ENCODE data around the gene FAM53A. TPM values are rescaled to one million over a fixed set of nuclear protein-coding genes. Genes with fewer than 3 reads are reported as not detected.
"Not testable (repeated sequence)": the region's sequence is repeated elsewhere in the genome, so short reads cannot be mapped to it uniquely, and the experiment has no call there.

The FAM53A gene
- total RNA-seq, 3 donors from 2014 or later: 0.65 to 1.8 (median 1.4) TPM

DNA sequence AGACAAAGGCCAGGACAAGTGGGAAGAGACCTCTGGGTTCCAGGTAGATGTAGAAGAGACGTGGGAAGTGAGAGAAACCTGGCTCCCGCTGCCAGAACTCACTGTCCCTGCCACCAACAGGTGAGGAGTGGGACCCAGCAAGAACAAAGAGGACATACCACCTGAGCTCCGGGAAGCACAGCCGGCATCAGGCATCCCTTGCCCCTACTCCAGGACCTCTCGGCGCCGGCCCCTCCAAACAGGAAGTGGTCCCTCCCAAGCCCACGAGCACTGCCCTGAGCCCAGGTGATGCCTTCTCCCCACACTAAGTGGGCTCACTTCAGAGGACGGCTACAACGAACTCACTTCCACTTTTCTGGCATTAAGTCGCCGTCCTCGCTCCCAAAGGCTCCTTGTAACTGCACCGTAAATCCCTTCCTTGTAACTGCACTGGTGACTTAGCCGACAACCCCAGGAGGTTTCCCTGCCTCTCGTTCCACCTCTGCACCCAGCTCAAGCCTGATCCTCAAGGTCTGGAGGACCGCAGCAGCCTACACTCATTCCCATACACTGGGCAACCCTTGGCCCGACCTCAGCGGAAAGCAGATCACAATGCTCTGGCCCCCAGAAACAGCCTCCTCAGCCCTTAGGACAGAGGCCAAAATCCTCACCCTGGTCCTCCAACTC is 8.8 kb downstream of the FAM53A start:
- H3K36me3 ChIP-seq (ENCODE audit: low read depth): no peaks in the 10 kb centered on the region
- H3K4me3 ChIP-seq: no peak overlapping the region
- no peak for ATAC-seq

DNA sequence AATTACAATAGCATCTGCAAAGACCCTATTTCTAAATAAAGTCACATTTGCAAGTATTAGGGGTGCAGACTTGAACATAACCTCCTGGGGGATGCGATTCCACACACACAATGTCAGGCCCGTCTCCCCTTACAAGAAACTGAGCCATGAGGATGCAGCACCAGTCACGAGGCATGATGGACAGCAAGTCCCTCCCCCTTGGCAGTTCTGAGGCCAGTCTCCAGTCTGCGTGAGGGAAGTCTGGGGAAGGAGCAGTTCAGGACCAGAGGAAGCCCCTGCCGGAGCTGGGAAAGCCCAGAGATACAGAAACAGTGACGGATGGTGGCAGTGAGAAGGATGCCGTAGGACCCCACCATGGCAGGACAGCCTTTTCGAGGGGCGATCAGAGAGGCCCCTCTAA is 9.4 kb downstream of the FAM53A start:
- Histone ChIP-seq H3K36me3 (ENCODE audit: low read depth) (no peaks in the 10 kb centered on the region), H3K9me3 (no peaks in the 10 kb centered on the region), H3K4me3 (no peak overlapping the region), H3K4me1 (ENCODE audit: low read depth) (no peaks in the 10 kb centered on the region)
- no peak for DNase-seq
- intact Hi-C loops (cut with DNase I, micrococcal nuclease): no loop called here
- no peak for ATAC-seq
- TF ChIP-seq, protein P1, sequence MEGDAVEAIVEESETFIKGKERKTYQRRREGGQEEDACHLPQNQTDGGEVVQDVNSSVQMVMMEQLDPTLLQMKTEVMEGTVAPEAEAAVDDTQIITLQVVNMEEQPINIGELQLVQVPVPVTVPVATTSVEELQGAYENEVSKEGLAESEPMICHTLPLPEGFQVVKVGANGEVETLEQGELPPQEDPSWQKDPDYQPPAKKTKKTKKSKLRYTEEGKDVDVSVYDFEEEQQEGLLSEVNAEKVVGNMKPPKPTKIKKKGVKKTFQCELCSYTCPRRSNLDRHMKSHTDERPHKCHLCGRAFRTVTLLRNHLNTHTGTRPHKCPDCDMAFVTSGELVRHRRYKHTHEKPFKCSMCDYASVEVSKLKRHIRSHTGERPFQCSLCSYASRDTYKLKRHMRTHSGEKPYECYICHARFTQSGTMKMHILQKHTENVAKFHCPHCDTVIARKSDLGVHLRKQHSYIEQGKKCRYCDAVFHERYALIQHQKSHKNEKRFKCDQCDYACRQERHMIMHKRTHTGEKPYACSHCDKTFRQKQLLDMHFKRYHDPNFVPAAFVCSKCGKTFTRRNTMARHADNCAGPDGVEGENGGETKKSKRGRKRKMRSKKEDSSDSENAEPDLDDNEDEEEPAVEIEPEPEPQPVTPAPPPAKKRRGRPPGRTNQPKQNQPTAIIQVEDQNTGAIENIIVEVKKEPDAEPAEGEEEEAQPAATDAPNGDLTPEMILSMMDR (IDR thresholded peaks at IDR 0.05): no peak

More for the DNA sequence above, 8.8 kb downstream of the FAM53A start:
- TF ChIP-seq, protein P1 (IDR thresholded peaks at IDR 0.05): no peak
- intact Hi-C loops (cut with DNase I, micrococcal nuclease): no loop called here
- H3K9me3 ChIP-seq: no peaks in the 10 kb centered on the region
- DNase-seq: no peak
- no peaks in the 10 kb centered on the region for H3K4me1 ChIP-seq (ENCODE audit: low read depth)

DNA sequence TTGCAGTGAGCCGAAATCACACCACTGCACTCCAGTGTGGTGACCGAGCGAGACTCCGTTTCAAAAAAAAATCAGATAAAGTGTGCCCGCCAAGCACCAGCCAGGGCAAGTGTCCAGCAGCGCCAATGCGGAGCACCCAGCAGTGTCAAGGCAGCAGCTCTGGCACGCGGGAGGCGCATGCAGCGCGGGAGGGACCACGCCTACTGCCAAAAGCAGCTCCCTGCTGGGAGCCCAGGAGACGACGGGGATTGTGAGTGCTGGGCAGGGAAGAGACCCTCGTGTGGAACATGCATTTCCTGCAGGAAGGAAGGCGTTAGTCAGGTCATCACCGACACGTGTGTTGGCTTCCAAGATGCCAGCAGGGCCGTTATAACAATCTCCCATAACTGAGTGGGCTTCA is 10.4 kb downstream of the FAM53A start:
- TF ChIP-seq, protein P1 (IDR thresholded peaks at IDR 0.05): no peak
- no peaks in the 10 kb centered on the region for H3K4me1 ChIP-seq (ENCODE audit: low read depth)
- H3K9me3 ChIP-seq: no peaks in the 10 kb centered on the region
- no peaks in the 10 kb centered on the region for H3K36me3 ChIP-seq (ENCODE audit: low read depth)
- ATAC-seq (no peak), DNase-seq (no peak)
- H3K4me3 ChIP-seq: no peak overlapping the region
- intact Hi-C loops (cut with DNase I, micrococcal nuclease): no loop called here

DNA sequence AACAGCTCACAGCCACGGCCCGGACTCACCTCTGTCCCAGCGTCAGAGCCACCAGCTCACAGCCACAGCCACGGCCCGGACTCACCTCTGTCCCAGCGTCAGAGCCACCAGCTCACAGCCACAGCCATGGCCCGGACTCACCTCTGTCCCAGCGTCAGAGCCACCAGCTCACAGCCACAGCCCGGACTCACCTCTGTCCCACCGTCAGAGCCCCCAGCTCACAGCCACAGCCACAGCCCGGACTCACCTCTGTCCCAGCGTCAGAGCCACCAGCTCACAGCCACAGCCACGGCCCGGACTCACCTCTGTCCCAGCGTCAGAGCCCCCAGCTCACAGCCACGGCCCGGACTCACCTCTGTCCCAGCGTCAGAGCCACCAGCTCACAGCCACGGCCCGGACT is 13.1 kb downstream of the FAM53A start:
- H3K9me3 ChIP-seq; ATAC-seq; intact Hi-C loops (cut with DNase I, micrococcal nuclease); H3K36me3 ChIP-seq (ENCODE audit: low read depth); H3K4me1 ChIP-seq (ENCODE audit: low read depth); DNase-seq; H3K4me3 ChIP-seq: not testable (repeated sequence)

DNA sequence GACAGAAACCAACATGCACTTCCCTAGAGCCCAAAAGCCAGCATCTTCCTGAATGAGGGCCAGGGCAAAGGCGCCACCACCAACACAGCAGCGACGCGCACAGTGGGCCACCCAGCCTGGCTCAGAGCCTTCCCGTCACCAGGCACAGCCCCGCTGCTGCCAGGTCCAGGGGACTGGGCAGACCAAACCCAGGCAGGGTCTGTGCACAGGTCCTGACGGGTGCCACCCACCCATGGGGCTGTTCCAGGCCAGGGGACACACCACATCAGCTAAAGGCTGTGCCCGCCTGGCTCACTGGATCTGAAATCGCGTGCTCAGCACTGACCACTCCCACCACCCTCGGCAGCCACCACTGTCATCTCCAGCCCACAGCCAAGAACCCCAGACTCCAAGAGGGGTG is 13.8 kb downstream of the FAM53A start:
- Histone ChIP-seq H3K36me3 (ENCODE audit: low read depth) (no peaks in the 10 kb centered on the region), H3K4me3 (no peak overlapping the region), H3K9me3 (no peaks in the 10 kb centered on the region), H3K4me1 (ENCODE audit: low read depth) (no peaks in the 10 kb centered on the region)
- DNase-seq (no peak), ATAC-seq (no peak)
- intact Hi-C loops (cut with DNase I, micrococcal nuclease): no loop called here
- TF ChIP-seq, protein P1 (IDR thresholded peaks at IDR 0.05): no peak

DNA sequence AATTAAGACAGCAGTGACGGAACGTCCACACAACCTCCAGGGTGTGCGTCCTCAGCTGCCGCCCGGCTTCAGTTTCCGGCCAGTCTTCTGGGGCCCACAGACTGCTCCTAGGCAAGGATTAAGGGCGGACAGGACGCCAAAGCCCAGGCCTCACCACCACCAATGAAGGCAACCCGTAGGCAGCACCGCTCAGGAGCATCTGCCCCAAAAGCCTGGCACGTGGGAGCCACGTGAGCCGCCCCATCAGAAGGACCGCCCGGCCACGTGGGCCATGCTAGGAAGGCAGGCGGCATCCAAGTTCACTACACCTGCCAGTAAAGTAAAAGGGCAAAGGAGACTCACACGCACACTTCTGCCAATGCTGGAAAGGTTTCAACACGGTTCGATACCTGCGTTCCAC is 14.3 kb downstream of the FAM53A start:
- Histone ChIP-seq H3K9me3 (no peaks in the 10 kb centered on the region), H3K4me1 (ENCODE audit: low read depth) (no peaks in the 10 kb centered on the region), H3K4me3 (no peak overlapping the region), H3K36me3 (ENCODE audit: low read depth) (no peaks in the 10 kb centered on the region)
- DNase-seq (no peak), ATAC-seq (no peak)
- intact Hi-C loops (cut with DNase I, micrococcal nuclease): no loop called here
- TF ChIP-seq, protein P1 (IDR thresholded peaks at IDR 0.05): no peak
